Uterus (tissue), 4 donors: Measurements from ENCODE around the gene RGSL1. TPM values are rescaled to one million over a fixed set of nuclear protein-coding genes. Genes with fewer than 3 reads are reported as not detected.

Source experiments
- DNase-seq, 2 donors: peaks; one replicate each; pipeline ENCODE4 v3.0.0-alpha.2; 2019 to 2020
- H3K27ac ChIP-seq, 2 donors: fragments of 200-600 bp; sonication (generic); 1 replicate in 1 of 2; 2 replicates in 1 of 2; pipeline ENCODE4 v1.5.1; 2016 to 2018
- H3K27me3 ChIP-seq, 2 donors: fragments of 200-600 bp; sonication (generic); one replicate each; pipeline ENCODE4 v1.5.1; 2018 to 2019; ENCODE audit warnings: control low read depth in 1 of 2
- H3K36me3 ChIP-seq, 2 donors: fragments of 200-600 bp; sonication (generic); one replicate each; pipeline ENCODE4 v1.5.1; 2019; ENCODE audit warnings: control low read depth in 1 of 2
- H3K4me1 ChIP-seq, 2 donors: fragments of 200-600 bp; sonication (generic); one replicate each; pipeline ENCODE4 v1.5.1; 2018 to 2019; ENCODE audit warnings: control low read depth in 1 of 2
- H3K4me3 ChIP-seq, 2 donors: fragments of 200-600 bp; sonication (generic); 1 replicate in 1 of 2; 2 replicates in 1 of 2; pipeline ENCODE4 v1.5.1; 2018 to 2019; ENCODE audit warnings: mild to moderate bottlenecking in 1 of 2
- H3K9me3 ChIP-seq, 2 donors: fragments of 200-600 bp; sonication (generic); one replicate each; pipeline ENCODE4 v1.5.1; 2019; ENCODE audit warnings: control low read depth in 1 of 2
- POLR2A ChIP-seq, 2 donors: fragments of 450-650 bp; IDR thresholded peaks; one replicate each; pipeline ENCODE4 v1.6.1; 2016; ENCODE audit warnings: antibody characterized with exemption in 2 of 2, mild to moderate bottlenecking in 1 of 2, moderate library complexity in 1 of 2
- intact Hi-C: fragments of 100-400 bp; cut with DNase I; formaldehyde crosslinking; loops from one replicate; pipeline ENCODE4 v1.15.1; 2023; ENCODE audit warnings: low total_unique reads
- total RNA-seq, 4 donors: library from RNA; depleted of rRNA in 3 of 4; stranded (reverse); fragments of >200 nt in 3 of 4; gene quantifications; one replicate each; pipeline versions ENCODE4 v1.1.0 to v1.2.4, GENCODE V29; 2014 to 2023
- TF ChIP-seq, protein P1 (sequence below), 4 experiments: fragments of 200-600 bp in 2 of 4; fragments of 450-650 bp in 2 of 4; sonication (generic) in 2 of 4; IDR thresholded peaks; one replicate each; pipeline ENCODE4 v1.5.1; 2016 to 2019; ENCODE audit warnings: antibody characterized with exemption in 4 of 4, mild to moderate bottlenecking in 2 of 4, moderate library complexity in 1 of 4
- donor health status: DM: yes; HTN: yes; CAD: no.

RGSL1 gene
- total RNA-seq, 4 donors from 2014 or later, result not detected

GRCh38 chr1:182598296-182598695 lies 148.3 kb downstream of the RGSL1 start:
- Histone ChIP-seq H3K4me3 (no peak overlapping the region), H3K9me3 (no peaks in the 10 kb centered on the region), H3K4me1 (no peaks in the 10 kb centered on the region), H3K27ac (no peak overlapping the region), H3K36me3 (no peaks in the 10 kb centered on the region), H3K27me3 (no peaks in the 10 kb centered on the region)
- no peak for DNase-seq
- intact Hi-C loops, result no loop called here
- TF ChIP-seq, protein P1, sequence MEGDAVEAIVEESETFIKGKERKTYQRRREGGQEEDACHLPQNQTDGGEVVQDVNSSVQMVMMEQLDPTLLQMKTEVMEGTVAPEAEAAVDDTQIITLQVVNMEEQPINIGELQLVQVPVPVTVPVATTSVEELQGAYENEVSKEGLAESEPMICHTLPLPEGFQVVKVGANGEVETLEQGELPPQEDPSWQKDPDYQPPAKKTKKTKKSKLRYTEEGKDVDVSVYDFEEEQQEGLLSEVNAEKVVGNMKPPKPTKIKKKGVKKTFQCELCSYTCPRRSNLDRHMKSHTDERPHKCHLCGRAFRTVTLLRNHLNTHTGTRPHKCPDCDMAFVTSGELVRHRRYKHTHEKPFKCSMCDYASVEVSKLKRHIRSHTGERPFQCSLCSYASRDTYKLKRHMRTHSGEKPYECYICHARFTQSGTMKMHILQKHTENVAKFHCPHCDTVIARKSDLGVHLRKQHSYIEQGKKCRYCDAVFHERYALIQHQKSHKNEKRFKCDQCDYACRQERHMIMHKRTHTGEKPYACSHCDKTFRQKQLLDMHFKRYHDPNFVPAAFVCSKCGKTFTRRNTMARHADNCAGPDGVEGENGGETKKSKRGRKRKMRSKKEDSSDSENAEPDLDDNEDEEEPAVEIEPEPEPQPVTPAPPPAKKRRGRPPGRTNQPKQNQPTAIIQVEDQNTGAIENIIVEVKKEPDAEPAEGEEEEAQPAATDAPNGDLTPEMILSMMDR (IDR thresholded peaks at IDR 0.05), result no peak
- no peak for TF ChIP-seq POLR2A (IDR thresholded peaks at IDR 0.05)

GRCh38 chr1:182599339-182599738 lies 149.4 kb downstream of the RGSL1 start:
- DNase-seq, result no peak
- intact Hi-C loops, result no loop called here
- no peak overlapping the region for H3K4me3 ChIP-seq
- TF ChIP-seq, protein P1 (IDR thresholded peaks at IDR 0.05), result no peak
- no peak for TF ChIP-seq POLR2A (IDR thresholded peaks at IDR 0.05)
- H3K36me3 ChIP-seq, result no peaks in the 10 kb centered on the region
- H3K9me3 ChIP-seq, result no peaks in the 10 kb centered on the region
- peaks cover 0 to 4% of the 10 kb centered on the region in 2 donors for H3K4me1 ChIP-seq
- no peak overlapping the region for H3K27ac ChIP-seq
- H3K27me3 ChIP-seq, result no peaks in the 10 kb centered on the region

- intact Hi-C loops, result loop anchor here (5.0 kb wide), 1 partner anchor 182 kb away; no protein-coding TSS in a partner anchor
- DNase-seq, result no peak
- no peak overlapping the region for H3K4me3 ChIP-seq
- TF ChIP-seq, protein P1 (IDR thresholded peaks at IDR 0.05), result no peak
- H3K27ac ChIP-seq, result no peak overlapping the region
- H3K9me3 ChIP-seq, result no peaks in the 10 kb centered on the region
- no peaks in the 10 kb centered on the region for H3K27me3 ChIP-seq
- H3K4me1 ChIP-seq, result peaks cover 0 to 4% of the 10 kb centered on the region in 2 donors
- no peaks in the 10 kb centered on the region for H3K36me3 ChIP-seq
Observed at GRCh38 chr1:182600036-182600713, 150.2 kb downstream of the RGSL1 start.

DNA sequence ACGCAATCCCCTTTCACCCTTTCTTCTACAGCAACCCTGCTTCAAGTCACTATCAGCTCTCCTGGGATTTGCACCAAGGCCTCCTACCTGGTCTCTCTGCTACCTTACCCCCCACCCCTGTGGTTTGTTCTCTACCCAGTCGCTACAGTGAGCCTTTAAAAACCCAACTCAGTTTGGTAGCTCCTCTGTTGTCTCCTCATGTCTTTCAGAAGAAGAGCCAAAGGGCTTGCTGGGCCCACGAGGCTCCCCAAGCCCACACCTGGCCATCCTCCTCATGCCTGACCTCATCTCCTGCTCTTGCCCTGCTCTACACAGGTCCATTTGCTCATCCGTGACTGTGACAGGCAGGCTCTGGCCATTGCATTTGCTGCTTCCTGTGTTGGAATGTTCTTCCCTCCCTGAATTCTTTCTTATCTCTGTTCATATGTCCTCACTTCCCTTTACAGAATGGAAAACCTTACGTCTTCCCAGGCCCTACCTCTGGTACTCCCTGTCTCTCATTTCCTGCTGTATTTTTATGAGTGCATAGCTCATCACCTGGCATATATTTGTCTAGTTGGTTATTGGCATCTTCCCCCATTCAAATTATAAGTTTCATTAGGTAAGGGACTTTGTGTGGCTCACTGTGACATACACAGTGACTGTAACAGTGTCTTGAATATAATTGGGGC lies 150.9 kb downstream of the RGSL1 start:
- H3K4me3 ChIP-seq, result no peak overlapping the region

More for the DNA sequence above, 150.9 kb downstream of the RGSL1 start:
- DNase-seq, result no peak
- intact Hi-C loops, result loop anchor here (5.0 kb wide), 1 partner anchor 181 kb away; no protein-coding TSS in a partner anchor
- no peaks in the 10 kb centered on the region for H3K36me3 ChIP-seq
- H3K27ac ChIP-seq, result no peak overlapping the region
- H3K9me3 ChIP-seq, result no peaks in the 10 kb centered on the region
- H3K27me3 ChIP-seq, result no peaks in the 10 kb centered on the region
- TF ChIP-seq POLR2A (IDR thresholded peaks at IDR 0.05), result no peak
- TF ChIP-seq, protein P1 (IDR thresholded peaks at IDR 0.05), result no peak
- peaks cover 0 to 4% of the 10 kb centered on the region in 2 donors for H3K4me1 ChIP-seq
